Left ventricle myocardium inferior (tissue), 1 donor: ENCODE measurements around the gene LHB. TPM values are rescaled to one million over a fixed set of nuclear protein-coding genes. Genes with fewer than 3 reads are reported as not detected.

Experiments
- DNase-seq: peaks from one replicate; pipeline ENCODE4 v3.0.0-alpha.2; 2020
- H3K27ac ChIP-seq: fragments of 200-600 bp; replicated peaks from 2 replicates; pipeline ENCODE4 v1.8.0; 2021
- H3K27me3 ChIP-seq: fragments of 200-600 bp; 2 replicates; pipeline ENCODE4 v1.8.0; 2021; ENCODE audit warnings: low read depth
- H3K36me3 ChIP-seq: fragments of 200-600 bp; 2 replicates; pipeline ENCODE4 v1.8.0; 2021
- H3K4me1 ChIP-seq: fragments of 200-600 bp; 2 replicates; pipeline ENCODE4 v1.8.0; 2021
- H3K4me3 ChIP-seq: fragments of 200-600 bp; 2 replicates; pipeline ENCODE4 v1.8.0; 2021; ENCODE audit warnings: mild to moderate bottlenecking, moderate library complexity
- H3K9me3 ChIP-seq: fragments of 200-600 bp; replicated peaks from 2 replicates; pipeline ENCODE4 v1.8.0; 2021
- CTCF ChIP-seq: fragments of 200-600 bp; IDR thresholded peaks from 2 replicates; pipeline ENCODE4 v1.8.0; 2021; ENCODE audit warnings: antibody characterized with exemption, mild to moderate bottlenecking, borderline replicate concordance
- intact Hi-C: fragments of 100-400 bp; cut with micrococcal nuclease; formaldehyde crosslinking; loops from one replicate; pipeline ENCODE4 v1.11.0; 2022
- total RNA-seq: library from RNA; stranded (reverse); fragmentation: NEBNext Ultra II Directional; extraction: Animal tissue kit (Norgen Biotek cat#: 25700); gene quantifications from one replicate; pipeline ENCODE4 v1.2.1, GENCODE V29; 2021
- donor health status: DM: no; HTN: yes; CAD: no; lungs with severe emphysema.

The LHB gene
- total RNA-seq, 1 donor from 2014 or later, result not detected

- no peak for TF ChIP-seq CTCF
- DNase-seq, result no peak
- H3K4me1 ChIP-seq, result no peaks in the 10 kb centered on the region
- no peak overlapping the region for H3K27ac ChIP-seq
- no peak overlapping the region for H3K4me3 ChIP-seq
- H3K36me3 ChIP-seq, result peaks cover 89% of the 10 kb centered on the region
- H3K27me3 ChIP-seq, result no peaks in the 10 kb centered on the region
- H3K9me3 ChIP-seq, result no peaks in the 10 kb centered on the region
- intact Hi-C loops, result no loop called here
Observed at GRCh38 chr19:49010453-49010852, 6.4 kb downstream of the LHB start.

- peaks cover 89% of the 10 kb centered on the region for H3K36me3 ChIP-seq
- H3K4me1 ChIP-seq, result no peaks in the 10 kb centered on the region
- no peak overlapping the region for H3K27ac ChIP-seq
- no peak for TF ChIP-seq CTCF
- H3K27me3 ChIP-seq, result no peaks in the 10 kb centered on the region
- no peaks in the 10 kb centered on the region for H3K9me3 ChIP-seq
- intact Hi-C loops, result no loop called here
- H3K4me3 ChIP-seq, result no peak overlapping the region
- no peak for DNase-seq
Observed at GRCh38 chr19:49009828-49010227, 7.1 kb downstream of the LHB start.

- Histone ChIP-seq H3K4me1 (no peaks in the 10 kb centered on the region), H3K36me3 (peaks cover 96% of the 10 kb centered on the region)
Observed at GRCh38 chr19:49006905-49007304, 10.0 kb downstream of the LHB start.

GRCh38 chr19:49004964-49005614, 11.8 kb downstream of the LHB start:
- Histone ChIP-seq H3K36me3 (peaks cover 83% of the 10 kb centered on the region), H3K4me1 (no peaks in the 10 kb centered on the region), H3K27ac (no peak overlapping the region), H3K4me3 (no peak overlapping the region), H3K9me3 (no peaks in the 10 kb centered on the region), H3K27me3 (no peaks in the 10 kb centered on the region)
- no peak for TF ChIP-seq CTCF
- DNase-seq, result no peak
- intact Hi-C loops, result no loop called here

More at GRCh38 chr19:49006905-49007304, 10.0 kb downstream of the LHB start:
- no peak overlapping the region for H3K4me3 ChIP-seq
- TF ChIP-seq CTCF, result no peak
- no peak for DNase-seq
- no peaks in the 10 kb centered on the region for H3K27me3 ChIP-seq
- H3K9me3 ChIP-seq, result no peaks in the 10 kb centered on the region
- no peak overlapping the region for H3K27ac ChIP-seq
- intact Hi-C loops, result no loop called here

GRCh38 chr19:49004133-49004532, 12.8 kb downstream of the LHB start:
- Histone ChIP-seq H3K27ac (no peak overlapping the region), H3K4me3 (no peak overlapping the region), H3K4me1 (no peaks in the 10 kb centered on the region), H3K36me3 (peaks cover 74% of the 10 kb centered on the region), H3K27me3 (no peaks in the 10 kb centered on the region), H3K9me3 (no peaks in the 10 kb centered on the region)
- intact Hi-C loops, result no loop called here
- DNase-seq, result no peak
- no peak for TF ChIP-seq CTCF
